Peyer's patch (tissue), 4 donors: ENCODE data around the gene NFKBIL1.

Experiments
- CTCF ChIP-seq, 6 experiments: fragments of 450-650 bp in 4 of 6; fragments of 200-600 bp in 2 of 6; sonication (generic) in 1 of 6; IDR thresholded peaks; one replicate each; pipeline ENCODE4 v1.5.1; 2017 to 2019; ENCODE audit warnings: antibody characterized with exemption in 6 of 6, mild to moderate bottlenecking in 3 of 6, moderate library complexity in 1 of 6
- POLR2A ChIP-seq, 2 donors: fragments of 450-650 bp; IDR thresholded peaks; one replicate each; pipeline ENCODE4 v1.5.1; 2017; ENCODE audit warnings: antibody characterized with exemption in 2 of 2, mild to moderate bottlenecking in 2 of 2, moderate library complexity in 2 of 2

- TF ChIP-seq POLR2A (IDR thresholded peaks at IDR 0.05) = no peak
- TF ChIP-seq CTCF (IDR thresholded peaks at IDR 0.05) = no peak
These were observed 15.4 kb upstream of the NFKBIL1 start for GRCh38 chr6:31531771-31532643.
